Ishikawa (cell line): ENCODE measurements around the gene THAP12.

Source experiments
- CEBPB ChIP-seq: IDR thresholded peaks from 2 replicates; pipeline ENCODE4 v1.6.1; 2012
- CREB1 ChIP-seq: IDR thresholded peaks from 2 replicates; pipeline ENCODE4 v1.6.1; 2012; ENCODE audit warnings: low read depth
- EGR1 ChIP-seq: IDR thresholded peaks from 2 replicates; pipeline ENCODE4 v1.6.1; 2012
- EP300 ChIP-seq: IDR thresholded peaks from 2 replicates; pipeline ENCODE4 v1.6.1; 2012; ENCODE audit warnings: borderline replicate concordance
- FOXM1 ChIP-seq: IDR thresholded peaks from 2 replicates; pipeline ENCODE4 v1.6.1; 2012; ENCODE audit warnings: low read depth, borderline replicate concordance
- TAF1 ChIP-seq: IDR thresholded peaks from 2 replicates; pipeline ENCODE4 v1.6.1; 2012; ENCODE audit warnings: low read depth, mild to moderate bottlenecking
- TCF12 ChIP-seq: IDR thresholded peaks from 2 replicates; pipeline ENCODE4 v1.6.1; 2012; ENCODE audit warnings: low read depth
- TEAD4 ChIP-seq: IDR thresholded peaks from 2 replicates; pipeline ENCODE4 v1.6.1; 2012
- USF1 ChIP-seq: IDR thresholded peaks from 2 replicates; pipeline ENCODE4 v1.6.1; 2012
- YY1 ChIP-seq: IDR thresholded peaks from 2 replicates; pipeline ENCODE4 v1.6.1; 2012; ENCODE audit warnings: low read depth

DNA sequence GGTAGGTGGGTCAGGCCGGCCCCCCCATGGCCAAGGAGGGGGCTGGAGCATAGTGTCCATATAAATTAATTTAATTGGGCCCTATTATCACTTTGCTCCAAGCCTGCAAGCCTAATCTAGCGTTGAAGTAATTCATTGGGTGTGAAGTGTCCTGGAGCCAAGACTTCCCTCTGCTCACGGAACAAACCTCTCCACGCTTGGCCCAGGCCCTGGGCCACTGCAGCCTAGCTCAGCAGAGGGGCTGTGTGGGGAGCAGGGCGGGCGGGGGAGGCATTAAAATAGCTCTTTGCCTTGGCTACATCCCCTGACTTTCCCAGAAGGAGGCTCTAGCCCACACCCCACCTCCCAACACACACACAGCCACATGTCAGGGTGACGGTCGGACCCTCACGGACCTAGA is 73.5 kb downstream of the THAP12 start:
- TF ChIP-seq TAF1 (no peak), EP300 (no peak), CEBPB (no peak), TCF12 (no peak), USF1 (no peak), YY1 (no peak), CREB1 (no peak), TEAD4 (no peak), FOXM1 (no peak), EGR1 (no peak)
